Measurements from ENCODE around the gene PGK2.

- TF ChIP-seq CTCF (conservative IDR thresholded peaks at IDR 0.05; ENCODE audit: low read depth in 2 of 2) (no peak), ZNF462 (CRISPR knock-in tag; IDR thresholded peaks at IDR 0.05) (no peak), CREB1 (CRISPR knock-in tag; IDR thresholded peaks at IDR 0.05; ENCODE audit: low read depth) (no peak)
These were observed 12.0 kb upstream of the PGK2 start for GRCh38 chr6:49799090-49799489.

All from GM23338 (cell line).